ENCODE results near the gene MAP3K5. TPM values are rescaled to one million over a fixed set of nuclear protein-coding genes. Genes with fewer than 3 reads are reported as not detected.

Gene MAP3K5
- total RNA-seq, 3 donors from 2014 or later (not counting 1 experiment from before 2014, with no cell fraction given), result 19.7 to 36.7 (median 35.4) TPM

- no peak for TF ChIP-seq CTCF (IDR thresholded peaks at IDR 0.05)
- Histone ChIP-seq H3K4me1 (ENCODE audit: control insufficient read depth, insufficient read depth, low read length) (no peaks in the 10 kb centered on the region), H3K9me3 (ENCODE audit: control insufficient read depth, insufficient read depth, low read length) (no peaks in the 10 kb centered on the region), H3K36me3 (ENCODE audit: control insufficient read depth, insufficient read depth, low read length) (peaks cover 33% of the 10 kb centered on the region), H3K4me3 (ENCODE audit: low read length) (no peak overlapping the region), H3K27me3 (ENCODE audit: control insufficient read depth, insufficient read depth, low read length) (no peaks in the 10 kb centered on the region), H3K27ac (ENCODE audit: low read length) (no peak overlapping the region)
- H3K27ac Mint-ChIP-seq, result no peak overlapping the region
- no peaks in the 10 kb centered on the region for H3K4me1 Mint-ChIP-seq
- no peaks in the 10 kb centered on the region for H3K27me3 Mint-ChIP-seq (ENCODE audit: low read depth in 2 of 2)
- 100% methylated on average over 2 of the region's 2 CpGs for WGBS (ENCODE audit: insufficient coverage)
- intact Hi-C loops (cut with micrococcal nuclease), result no loop called here
- H3K36me3 Mint-ChIP-seq, result peaks cover 7% of the 10 kb centered on the region
- H3K9me3 Mint-ChIP-seq, result no peaks in the 10 kb centered on the region
- no peak overlapping the region for H3K4me3 Mint-ChIP-seq
- ATAC-seq, result no peak
- DNase-seq, result no peak
Observed at GRCh38 chr6:136654086-136654485, 138.2 kb downstream of the MAP3K5 start.

- Histone ChIP-seq H3K27me3 (ENCODE audit: control insufficient read depth, insufficient read depth, low read length) (no peaks in the 10 kb centered on the region), H3K4me3 (ENCODE audit: low read length) (no peak overlapping the region), H3K27ac (ENCODE audit: low read length) (no peak overlapping the region), H3K4me1 (ENCODE audit: control insufficient read depth, insufficient read depth, low read length) (peaks cover 1% of the 10 kb centered on the region), H3K36me3 (ENCODE audit: control insufficient read depth, insufficient read depth, low read length) (peaks cover 27% of the 10 kb centered on the region), H3K9me3 (ENCODE audit: control insufficient read depth, insufficient read depth, low read length) (no peaks in the 10 kb centered on the region)
- Mint-ChIP-seq H3K27ac (peak overlapping the region; percentile 5 to 27), H3K4me1 (no peaks in the 10 kb centered on the region), H3K9me3 (no peaks in the 10 kb centered on the region), H3K36me3 (peaks cover 6% of the 10 kb centered on the region), H3K27me3 (ENCODE audit: low read depth in 2 of 2) (no peaks in the 10 kb centered on the region), H3K4me3 (no peak overlapping the region)
- intact Hi-C loops (cut with micrococcal nuclease), result no loop called here
- no peak for TF ChIP-seq CTCF (IDR thresholded peaks at IDR 0.05)
- ATAC-seq, result no peak
- no peak for DNase-seq
Observed at GRCh38 chr6:136652656-136653055, 139.6 kb downstream of the MAP3K5 start.

GRCh38 chr6:136651982-136652381 lies 140.3 kb downstream of the MAP3K5 start:
- Mint-ChIP-seq H3K9me3 (no peaks in the 10 kb centered on the region), H3K27ac (peak overlapping the region in 1 of 2 donors; percentile 27), H3K4me3 (no peak overlapping the region), H3K4me1 (no peaks in the 10 kb centered on the region), H3K36me3 (no peaks in the 10 kb centered on the region), H3K27me3 (ENCODE audit: low read depth in 2 of 2) (no peaks in the 10 kb centered on the region)
- no peak overlapping the region for H3K4me3 ChIP-seq (ENCODE audit: low read length)
- H3K27me3 ChIP-seq (ENCODE audit: control insufficient read depth, insufficient read depth, low read length), result no peaks in the 10 kb centered on the region
- H3K36me3 ChIP-seq (ENCODE audit: control insufficient read depth, insufficient read depth, low read length), result peaks cover 21% of the 10 kb centered on the region
- intact Hi-C loops (cut with micrococcal nuclease), result no loop called here
- H3K4me1 ChIP-seq (ENCODE audit: control insufficient read depth, insufficient read depth, low read length), result peaks cover 4% of the 10 kb centered on the region
- no peaks in the 10 kb centered on the region for H3K9me3 ChIP-seq (ENCODE audit: control insufficient read depth, insufficient read depth, low read length)
- ATAC-seq (no peak), DNase-seq (no peak)
- TF ChIP-seq CTCF (IDR thresholded peaks at IDR 0.05), result no peak
- WGBS (ENCODE audit: insufficient coverage), result 86% methylated on average over 1 of the region's 2 CpGs
- H3K27ac ChIP-seq (ENCODE audit: low read length), result no peak overlapping the region

- WGBS (ENCODE audit: insufficient coverage), result 37% methylated on average over 9 of the region's 9 CpGs
- Mint-ChIP-seq H3K27me3 (ENCODE audit: low read depth in 2 of 2) (no peaks in the 10 kb centered on the region), H3K36me3 (no peaks in the 10 kb centered on the region), H3K4me1 (no peaks in the 10 kb centered on the region), H3K9me3 (no peaks in the 10 kb centered on the region), H3K27ac (no peak overlapping the region), H3K4me3 (no peak overlapping the region)
- H3K4me1 ChIP-seq (ENCODE audit: control insufficient read depth, insufficient read depth, low read length), result peaks cover 7% of the 10 kb centered on the region
- H3K27ac ChIP-seq (ENCODE audit: low read length), result peak overlapping the region; percentile 78
- peak; percentile 88 to 93 (median 92) for ATAC-seq
- peaks cover 12% of the 10 kb centered on the region for H3K36me3 ChIP-seq (ENCODE audit: control insufficient read depth, insufficient read depth, low read length)
- no peaks in the 10 kb centered on the region for H3K9me3 ChIP-seq (ENCODE audit: control insufficient read depth, insufficient read depth, low read length)
- no peak for TF ChIP-seq CTCF (IDR thresholded peaks at IDR 0.05)
- peak; percentile 21 to 77 for DNase-seq
- no peaks in the 10 kb centered on the region for H3K27me3 ChIP-seq (ENCODE audit: control insufficient read depth, insufficient read depth, low read length)
- intact Hi-C loops (cut with micrococcal nuclease), result no loop called here
- no peak overlapping the region for H3K4me3 ChIP-seq (ENCODE audit: low read length)
Observed at GRCh38 chr6:136647363-136647852, 144.9 kb downstream of the MAP3K5 start.

Measured in natural killer cell (primary cell).